C4-2B (cell line): Measurements from ENCODE around the gene NECAB2.

ENCODE experiments used
- H3K27ac ChIP-seq: fragments of 450-650 bp; 2 replicates; pipeline ENCODE4 v1.5.1; 2017
- ZFX ChIP-seq: fragments of 450-650 bp; IDR thresholded peaks from 2 replicates; pipeline ENCODE4 v1.6.1; 2017
- TF ChIP-seq, protein P1 (sequence below): fragments of 450-650 bp; conservative IDR thresholded peaks from 2 replicates; pipeline ENCODE4 v1.5.1; 2017; ENCODE audit warnings: mild to moderate bottlenecking

NECAB2 gene

DNA sequence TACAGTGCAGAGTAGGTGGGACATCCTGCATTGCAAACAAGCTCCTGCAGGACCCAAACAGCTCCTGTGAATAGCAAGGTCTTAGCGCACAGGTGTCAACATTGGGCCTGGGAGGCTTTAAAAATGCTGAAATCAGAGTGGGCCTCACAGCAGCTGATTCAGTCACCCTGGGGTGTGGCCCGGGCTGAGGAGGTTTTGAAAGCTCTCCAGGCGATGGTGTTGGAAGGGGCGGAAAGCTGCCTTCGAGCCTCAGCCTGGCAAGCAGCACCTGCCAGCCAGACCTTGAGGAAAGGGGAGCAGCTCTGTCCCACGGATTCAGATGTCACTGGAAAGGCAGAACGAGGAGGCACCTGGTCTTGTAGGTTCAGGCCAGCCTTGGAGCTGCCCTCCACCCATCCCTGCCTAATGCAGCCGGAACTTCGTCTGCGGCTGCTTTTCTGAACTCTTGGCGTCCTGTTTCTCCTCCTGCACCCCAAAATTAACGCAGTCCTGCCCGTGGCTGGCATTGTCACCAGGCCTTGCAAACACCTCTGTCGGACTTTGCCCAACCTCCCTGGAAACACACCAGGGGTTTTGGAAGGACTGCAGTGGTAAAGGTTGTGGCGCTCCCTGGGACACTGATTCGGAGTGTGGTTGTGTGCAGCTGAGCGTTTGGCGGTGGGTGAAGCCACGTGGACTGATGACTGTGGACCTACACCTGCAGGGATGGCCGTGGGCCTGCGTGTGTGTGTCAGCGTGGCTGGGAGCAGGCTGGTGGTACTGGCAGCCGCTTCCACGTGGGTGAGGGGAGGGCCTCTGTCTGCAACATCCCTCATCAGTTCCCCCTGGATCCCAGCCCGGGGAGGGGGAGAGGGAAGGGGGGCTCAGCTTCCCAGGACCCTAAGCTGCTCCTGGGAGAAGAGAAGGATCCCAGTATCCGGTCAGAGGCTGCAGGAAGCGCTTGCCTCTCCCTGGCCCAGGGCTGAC, 3.4 kb downstream of the NECAB2 start:
- no peak for TF ChIP-seq ZFX
- TF ChIP-seq, protein P1, sequence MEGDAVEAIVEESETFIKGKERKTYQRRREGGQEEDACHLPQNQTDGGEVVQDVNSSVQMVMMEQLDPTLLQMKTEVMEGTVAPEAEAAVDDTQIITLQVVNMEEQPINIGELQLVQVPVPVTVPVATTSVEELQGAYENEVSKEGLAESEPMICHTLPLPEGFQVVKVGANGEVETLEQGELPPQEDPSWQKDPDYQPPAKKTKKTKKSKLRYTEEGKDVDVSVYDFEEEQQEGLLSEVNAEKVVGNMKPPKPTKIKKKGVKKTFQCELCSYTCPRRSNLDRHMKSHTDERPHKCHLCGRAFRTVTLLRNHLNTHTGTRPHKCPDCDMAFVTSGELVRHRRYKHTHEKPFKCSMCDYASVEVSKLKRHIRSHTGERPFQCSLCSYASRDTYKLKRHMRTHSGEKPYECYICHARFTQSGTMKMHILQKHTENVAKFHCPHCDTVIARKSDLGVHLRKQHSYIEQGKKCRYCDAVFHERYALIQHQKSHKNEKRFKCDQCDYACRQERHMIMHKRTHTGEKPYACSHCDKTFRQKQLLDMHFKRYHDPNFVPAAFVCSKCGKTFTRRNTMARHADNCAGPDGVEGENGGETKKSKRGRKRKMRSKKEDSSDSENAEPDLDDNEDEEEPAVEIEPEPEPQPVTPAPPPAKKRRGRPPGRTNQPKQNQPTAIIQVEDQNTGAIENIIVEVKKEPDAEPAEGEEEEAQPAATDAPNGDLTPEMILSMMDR = no peak
- H3K27ac ChIP-seq = no peak overlapping the region

DNA sequence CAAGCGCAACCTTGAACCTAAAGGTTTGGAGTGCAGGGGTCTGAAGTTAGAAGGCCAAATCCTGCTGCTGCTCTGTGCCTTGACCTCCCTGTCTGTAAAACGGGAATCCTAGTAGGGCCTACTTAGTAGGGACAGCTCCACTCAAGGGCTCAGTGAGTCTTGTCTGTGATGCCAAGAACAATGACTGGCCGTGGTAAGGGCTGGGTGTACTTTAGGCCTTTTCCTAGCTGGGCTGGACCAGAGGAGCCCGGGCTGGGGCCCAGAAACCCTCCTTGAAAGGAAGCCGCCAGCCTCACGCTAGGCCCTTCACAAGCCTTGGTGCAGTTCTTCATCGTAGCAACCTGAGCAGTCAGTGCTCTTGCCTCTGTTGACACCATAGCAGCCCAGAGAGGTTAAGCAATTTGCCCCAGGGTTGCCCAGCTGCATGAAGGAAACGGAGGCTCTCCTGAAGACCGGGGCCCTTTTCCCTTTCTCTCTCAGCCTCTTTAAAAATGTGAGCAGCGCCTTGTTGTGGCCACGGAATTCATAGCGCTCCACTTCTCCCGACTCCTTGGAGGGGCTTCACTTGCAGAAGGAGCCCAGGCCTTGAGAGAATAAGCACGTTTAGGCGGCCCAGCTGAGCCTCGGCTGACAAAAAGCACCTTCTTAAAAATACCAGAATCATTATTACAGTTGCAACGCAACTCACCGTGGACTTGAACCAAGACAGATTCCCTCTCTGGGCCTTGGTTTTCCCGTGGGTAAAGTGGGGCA, 4.4 kb downstream of the NECAB2 start:
- TF ChIP-seq ZFX = no peak
- TF ChIP-seq, protein P1 = no peak
- no peak overlapping the region for H3K27ac ChIP-seq

DNA sequence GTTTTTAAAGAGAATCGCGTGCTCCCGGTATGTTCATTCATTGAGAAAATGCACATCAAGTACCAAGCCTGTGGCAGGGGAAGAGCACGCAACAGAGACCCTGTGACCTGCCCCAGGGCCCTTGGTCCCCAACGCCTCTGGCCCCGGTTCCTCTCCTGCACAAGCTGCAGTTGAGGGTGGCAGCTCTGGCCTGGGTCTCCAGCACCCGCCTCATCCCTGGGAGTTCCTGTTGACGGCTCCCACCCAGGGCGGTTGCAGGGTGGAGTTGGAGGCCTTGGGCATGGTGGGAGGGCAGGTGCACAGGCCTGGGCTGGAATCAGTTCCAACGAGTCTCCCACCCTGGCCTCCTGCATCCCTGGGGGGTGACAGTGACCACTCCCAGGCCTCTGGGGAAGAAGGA, 5.0 kb downstream of the NECAB2 start:
- TF ChIP-seq, protein P1 = no peak
- TF ChIP-seq ZFX = no peak
- H3K27ac ChIP-seq = no peak overlapping the region

DNA sequence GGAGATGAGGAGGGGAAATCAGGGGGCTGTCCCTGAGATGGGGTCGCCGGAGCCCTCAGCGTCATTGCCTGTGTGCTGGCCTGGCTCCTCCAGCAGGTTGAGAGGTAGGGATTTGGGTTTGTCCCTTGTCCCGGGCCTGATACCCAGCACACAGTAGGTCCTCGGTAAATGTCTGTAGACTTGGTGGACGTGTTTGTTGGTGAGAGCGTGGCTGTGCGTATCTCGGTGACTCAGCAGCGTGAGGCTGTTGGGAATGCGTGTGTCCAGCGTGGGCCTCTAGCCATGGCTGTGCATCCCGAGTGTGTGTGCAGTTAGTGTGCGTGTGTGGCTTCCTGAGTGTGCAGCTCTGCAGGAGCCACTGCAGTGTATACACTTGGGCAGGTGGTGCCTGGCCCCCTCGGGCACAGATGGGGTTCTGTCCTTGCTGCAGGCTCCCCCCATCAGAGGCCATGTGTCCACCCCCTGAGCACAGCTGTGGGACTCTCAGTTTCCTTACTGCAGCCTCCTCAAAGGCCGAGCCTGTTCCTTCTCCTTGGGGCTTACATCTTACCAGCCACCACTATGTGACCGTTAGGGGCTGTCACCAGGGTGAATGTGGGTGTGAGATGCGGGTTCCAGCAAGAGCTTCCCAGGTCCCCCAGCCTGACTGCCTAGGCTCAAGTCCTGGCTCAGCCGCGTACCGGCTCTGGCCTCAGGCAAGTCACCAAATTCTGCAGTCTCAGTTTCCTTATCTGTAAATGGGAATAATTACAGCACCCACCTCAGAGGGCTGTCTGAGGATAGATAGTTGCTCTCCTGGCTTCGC, 5.7 kb downstream of the NECAB2 start:
- no peak overlapping the region for H3K27ac ChIP-seq
- TF ChIP-seq, protein P1 = no peak
- no peak for TF ChIP-seq ZFX

DNA sequence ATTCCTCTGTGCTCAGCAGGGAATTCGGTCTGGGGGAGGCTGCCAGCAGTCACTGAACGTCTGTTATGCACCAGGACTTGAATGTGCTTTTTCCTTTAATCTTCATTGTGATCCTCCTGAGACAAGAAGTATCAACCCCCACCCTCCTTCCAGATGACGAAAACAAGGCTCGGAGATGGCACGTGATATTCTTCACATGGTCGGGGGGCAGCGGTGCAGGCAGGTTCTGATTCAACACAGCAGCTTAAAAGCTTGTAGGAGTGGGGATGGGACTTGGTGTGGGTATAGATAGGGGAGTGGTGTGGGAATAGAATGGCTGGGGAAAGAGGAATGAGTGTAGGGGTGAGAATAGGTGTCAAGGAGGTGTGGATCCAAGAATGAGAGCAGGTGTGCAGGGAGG, 6.4 kb downstream of the NECAB2 start:
- TF ChIP-seq, protein P1 = no peak
- no peak for TF ChIP-seq ZFX
- H3K27ac ChIP-seq = no peak overlapping the region

DNA sequence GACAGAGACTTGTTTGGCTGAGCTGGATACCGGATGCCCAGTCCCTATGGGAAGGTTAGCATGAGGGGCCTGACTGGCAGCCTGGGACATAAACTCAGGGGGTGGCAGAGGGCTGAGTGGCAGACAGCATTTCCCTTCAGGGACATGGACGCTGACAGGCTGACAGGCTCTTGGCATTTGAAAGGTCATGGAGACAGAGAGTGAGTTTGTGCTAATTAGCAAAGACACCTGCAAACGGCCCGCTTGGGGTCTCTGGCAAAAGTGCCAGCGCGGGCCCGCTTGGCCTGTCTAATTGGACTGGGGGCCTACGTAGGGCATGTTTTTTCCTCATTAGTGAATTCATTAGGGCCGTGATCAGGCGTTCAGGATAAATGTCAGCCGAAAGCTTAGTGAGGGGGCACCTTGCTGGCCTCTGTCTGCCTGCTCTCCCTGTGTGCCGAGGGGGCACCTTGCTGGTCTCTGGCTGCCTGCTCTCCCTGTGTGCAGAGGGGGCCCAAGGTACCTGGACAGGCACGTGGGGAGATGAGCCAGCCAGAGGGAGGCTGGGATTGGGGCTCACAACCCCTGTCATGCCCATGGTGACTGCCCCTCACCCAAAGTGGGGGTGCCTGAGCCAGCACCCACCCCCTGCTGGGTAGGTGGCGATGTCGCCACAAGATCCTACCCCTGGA, 7.7 kb downstream of the NECAB2 start:
- no peak overlapping the region for H3K27ac ChIP-seq
- no peak for TF ChIP-seq ZFX
- TF ChIP-seq, protein P1 = no peak
